Ovary (tissue), 9 donors: ENCODE data around the gene TNS3. TPM values are rescaled to one million over a fixed set of nuclear protein-coding genes. Genes with fewer than 3 reads are reported as not detected.

Source experiments
- DNase-seq, 5 donors: peaks; one replicate each; pipeline ENCODE4 v3.0.0-alpha.2; 2019 to 2020
- H3K27ac ChIP-seq, 2 donors: fragments of 200-600 bp; one replicate each; pipeline versions ENCODE4 v1.5.1 to v1.8.0; 2019 to 2022
- H3K27me3 ChIP-seq: fragments of 200-600 bp; one replicate; pipeline ENCODE4 v1.8.0; 2022
- H3K36me3 ChIP-seq: fragments of 200-600 bp; sonication (generic); one replicate; pipeline ENCODE4 v1.5.1; 2019
- H3K4me1 ChIP-seq: one replicate; pipeline ENCODE4 v1.8.1; 2013; ENCODE audit warnings: mild to moderate bottlenecking, moderate library complexity; ENCODE audit not compliant: insufficient read depth
- H3K4me3 ChIP-seq: fragments of 200-600 bp; sonication (generic); one replicate; pipeline ENCODE4 v1.5.1; 2017
- H3K9me3 ChIP-seq, 2 donors: fragments of 200-600 bp in 1 of 2; sonication (generic) in 1 of 2; one replicate each; pipeline versions ENCODE4 v1.5.1 to v1.8.1; 2013 to 2019; ENCODE audit warnings: mild to moderate bottlenecking in 1 of 2, moderate library complexity in 1 of 2
- CTCF ChIP-seq, 3 donors: fragments of 450-650 bp in 2 of 3; fragments of 200-600 bp in 1 of 3; IDR thresholded peaks; one replicate each; pipeline versions ENCODE4 v1.5.1 to v1.8.0; 2016 to 2022; ENCODE audit warnings: antibody characterized with exemption in 3 of 3, mild to moderate bottlenecking in 1 of 3
- EP300 ChIP-seq: sonication (generic); formaldehyde crosslinking; IDR thresholded peaks from one replicate; pipeline ENCODE4 v1.6.1; 2017; ENCODE audit warnings: antibody characterized with exemption
- POLR2A ChIP-seq: fragments of 450-650 bp; IDR thresholded peaks from one replicate; pipeline ENCODE4 v1.6.1; 2017; ENCODE audit warnings: antibody characterized with exemption, mild to moderate bottlenecking, moderate library complexity
- WGBS, 3 donors: extraction: QIAGEN DNeasy Blood & Tissue Kit in 1 of 3; methylation state at CpG; one replicate each; pipeline versions ENCODE4 v1.1.5 to v1.1.7; 2013 to 2017; 5-methylcytosine and 5-hydroxymethylcytosine counted together
- intact Hi-C, 4 donors: fragments of 100-400 bp; cut with DNase I; formaldehyde crosslinking; loops; one replicate each; pipeline versions ENCODE4 v1.11.0 to v1.15.1; 2022 to 2023
- polyA plus RNA-seq, 2 donors: library from polyadenylated mRNA; stranded (reverse); fragments of 200-250 nt in 1 of 2; fragments of 350-450 nt in 1 of 2; fragmentation: Illumina TruSeq in 1 of 2; extraction: RNeasy Lipid Tissue Mini Kit (QIAGEN cat#74804) in 1 of 2; gene quantifications; one replicate each; pipeline ENCODE4 v1.2.3, GENCODE V29; 2013 to 2014
- total RNA-seq, 7 donors: library from RNA; depleted of rRNA in 2 of 7; stranded (reverse); fragments of >200 nt in 2 of 7; fragmentation: NEBNext Ultra II Directional in 3 of 7; extraction: Animal tissue kit (Norgen Biotek cat#: 25700) in 3 of 7; gene quantifications; one replicate each; pipeline versions ENCODE4 v1.1.0 to v1.2.4, GENCODE V29; 2016 to 2023
- donor health status: DM: no; HTN: no; CAD: no; lungs with moderate emphysema.
- donor health status: DM: no; HTN: no; CAD: no.
- donor health status: Bipolar disorder and iron deficiency.
- donor health status: DM: yes; HTN: yes; CAD: no.
- donor health status: DM: no; HTN: no; CAD: no.
- donor health status: DM: yes; HTN: yes; CAD: no.

TNS3 gene
- total and polyA plus RNA-seq, 9 donors: 36.6 to 137 (median 91.3) TPM

- TF ChIP-seq CTCF (IDR thresholded peaks at IDR 0.05) (no peak), POLR2A (no peak), EP300 (no peak)
- intact Hi-C loops: no loop called here
- Histone ChIP-seq H3K4me1 (peaks cover 10% of the 10 kb centered on the region), H3K27ac (no peak overlapping the region), H3K4me3 (no peak overlapping the region), H3K27me3 (no peaks in the 10 kb centered on the region), H3K36me3 (no peaks in the 10 kb centered on the region), H3K9me3 (no peaks in the 10 kb centered on the region)
- peak in 1 of 5 donors; percentile 17 for DNase-seq
- WGBS, 3 donors: 90 to 94% (median 92%) methylated on average over 17 of the region's 17 CpGs
Measured at GRCh38 chr7:47531584-47532492, 50.1 kb downstream of the TNS3 start.

GRCh38 chr7:47529826-47530555, 51.9 kb downstream of the TNS3 start:
- intact Hi-C loops: no loop called here
- WGBS, 3 donors: 96 to 98% (median 97%) methylated on average over 6 of the region's 6 CpGs

GRCh38 chr7:47529405-47529804, 52.5 kb downstream of the TNS3 start:
- DNase-seq: no peak
- Histone ChIP-seq H3K27ac (no peak overlapping the region), H3K4me1 (peaks cover 6% of the 10 kb centered on the region), H3K9me3 (no peaks in the 10 kb centered on the region), H3K36me3 (no peaks in the 10 kb centered on the region), H3K27me3 (no peaks in the 10 kb centered on the region), H3K4me3 (no peak overlapping the region)
- 97 to 100% (median 97%) methylated on average over 1 of the region's 1 CpG for WGBS, 3 donors
- TF ChIP-seq CTCF (IDR thresholded peaks at IDR 0.05): no peak
- no peak for TF ChIP-seq POLR2A
- TF ChIP-seq EP300: no peak
- intact Hi-C loops: no loop called here

More at GRCh38 chr7:47529826-47530555, 51.9 kb downstream of the TNS3 start:
- no peaks in the 10 kb centered on the region for H3K36me3 ChIP-seq
- no peaks in the 10 kb centered on the region for H3K9me3 ChIP-seq
- H3K4me3 ChIP-seq: no peak overlapping the region
- no peaks in the 10 kb centered on the region for H3K27me3 ChIP-seq
- DNase-seq: no peak
- no peak for TF ChIP-seq POLR2A
- no peak for TF ChIP-seq EP300
- TF ChIP-seq CTCF (IDR thresholded peaks at IDR 0.05): no peak
- no peak overlapping the region for H3K27ac ChIP-seq
- H3K4me1 ChIP-seq: peaks cover 6% of the 10 kb centered on the region

GRCh38 chr7:47528471-47528870, 53.4 kb downstream of the TNS3 start:
- Histone ChIP-seq H3K9me3 (no peaks in the 10 kb centered on the region), H3K4me1 (peaks cover 6% of the 10 kb centered on the region), H3K36me3 (no peaks in the 10 kb centered on the region), H3K27me3 (no peaks in the 10 kb centered on the region), H3K27ac (no peak overlapping the region), H3K4me3 (no peak overlapping the region)
- WGBS, 3 donors: 84 to 89% (median 88%) methylated on average over 6 of the region's 6 CpGs
- intact Hi-C loops: no loop called here
- no peak for DNase-seq
- no peak for TF ChIP-seq CTCF (IDR thresholded peaks at IDR 0.05)
- TF ChIP-seq EP300: no peak
- no peak for TF ChIP-seq POLR2A
